ENCODE data around the gene DNAH1.

The DNAH1 gene

GRCh38 chr3:52423173-52423572 lies 107.1 kb downstream of the DNAH1 start:
- H3K4me2 ChIP-seq (ENCODE audit: low read depth, low read length) = no peak overlapping the region
- H2AFZ ChIP-seq (ENCODE audit: low read length) = no peak overlapping the region
- DNase-seq = no peak
- H3K9ac ChIP-seq (ENCODE audit: low read length) = no peak overlapping the region
- H3K9me3 ChIP-seq (replicated peaks; ENCODE audit: insufficient read depth, low read length) = no peaks in the 10 kb centered on the region
- H3K9me2 ChIP-seq (replicated peaks; ENCODE audit: insufficient read depth, low read length) = no peaks in the 10 kb centered on the region
- no peaks in the 10 kb centered on the region for H3K79me2 ChIP-seq (ENCODE audit: low read length)
- no peaks in the 10 kb centered on the region for H3K27me3 ChIP-seq (replicated peaks; ENCODE audit: insufficient read depth, low read length)
- no peak overlapping the region for H3K4me3 ChIP-seq (ENCODE audit: low read length)
- TF ChIP-seq EZH2 (optimal IDR thresholded peaks at IDR 0.05; ENCODE audit: low read depth, low read length) (no peak), EZH2phosphoT487 (IDR thresholded peaks at IDR 0.05; ENCODE audit: low read length) (no peak), CTCF (IDR thresholded peaks at IDR 0.05; ENCODE audit: low read length) (no peak)
- no peaks in the 10 kb centered on the region for H3K36me3 ChIP-seq (replicated peaks; ENCODE audit: insufficient read depth, low read length)
- no peaks in the 10 kb centered on the region for H3K4me1 ChIP-seq (ENCODE audit: low read length)
- no peak overlapping the region for H3K27ac ChIP-seq (ENCODE audit: low read length)
- no peaks in the 10 kb centered on the region for H3F3A ChIP-seq (ENCODE audit: insufficient read depth, low read length)
- no peaks in the 10 kb centered on the region for H4K20me1 ChIP-seq (ENCODE audit: insufficient read depth, low read length)

- Histone ChIP-seq H3K9ac (ENCODE audit: low read length) (no peak overlapping the region), H3K27me3 (replicated peaks; ENCODE audit: insufficient read depth, low read length) (no peaks in the 10 kb centered on the region), H3K79me2 (ENCODE audit: low read length) (no peaks in the 10 kb centered on the region), H2AFZ (ENCODE audit: low read length) (no peak overlapping the region), H3K4me2 (ENCODE audit: low read depth, low read length) (no peak overlapping the region), H3K9me2 (replicated peaks; ENCODE audit: insufficient read depth, low read length) (no peaks in the 10 kb centered on the region), H4K20me1 (ENCODE audit: insufficient read depth, low read length) (no peaks in the 10 kb centered on the region), H3K4me3 (ENCODE audit: low read length) (no peak overlapping the region), H3F3A (ENCODE audit: insufficient read depth, low read length) (no peaks in the 10 kb centered on the region), H3K27ac (ENCODE audit: low read length) (no peak overlapping the region), H3K4me1 (ENCODE audit: low read length) (no peaks in the 10 kb centered on the region), H3K9me3 (replicated peaks; ENCODE audit: insufficient read depth, low read length) (no peaks in the 10 kb centered on the region), H3K36me3 (replicated peaks; ENCODE audit: insufficient read depth, low read length) (no peaks in the 10 kb centered on the region)
- DNase-seq = peak; percentile 46
- TF ChIP-seq EZH2phosphoT487 (IDR thresholded peaks at IDR 0.05; ENCODE audit: low read length) = no peak
- peak; percentile 81 for TF ChIP-seq CTCF (IDR thresholded peaks at IDR 0.05; ENCODE audit: low read length)
Measured at GRCh38 chr3:52428151-52429005, 112.3 kb downstream of the DNAH1 start.

GRCh38 chr3:52429031-52429430 lies 112.9 kb downstream of the DNAH1 start:
- H3K9me2 ChIP-seq (replicated peaks; ENCODE audit: insufficient read depth, low read length) = no peaks in the 10 kb centered on the region
- H3K27ac ChIP-seq (ENCODE audit: low read length) = no peak overlapping the region
- no peaks in the 10 kb centered on the region for H3F3A ChIP-seq (ENCODE audit: insufficient read depth, low read length)
- H3K4me3 ChIP-seq (ENCODE audit: low read length) = no peak overlapping the region
- H4K20me1 ChIP-seq (ENCODE audit: insufficient read depth, low read length) = no peaks in the 10 kb centered on the region
- no peak overlapping the region for H2AFZ ChIP-seq (ENCODE audit: low read length)
- no peaks in the 10 kb centered on the region for H3K9me3 ChIP-seq (replicated peaks; ENCODE audit: insufficient read depth, low read length)
- H3K9ac ChIP-seq (ENCODE audit: low read length) = no peak overlapping the region
- H3K4me2 ChIP-seq (ENCODE audit: low read depth, low read length) = no peak overlapping the region
- no peaks in the 10 kb centered on the region for H3K79me2 ChIP-seq (ENCODE audit: low read length)
- no peaks in the 10 kb centered on the region for H3K27me3 ChIP-seq (replicated peaks; ENCODE audit: insufficient read depth, low read length)
- H3K4me1 ChIP-seq (ENCODE audit: low read length) = no peaks in the 10 kb centered on the region
- TF ChIP-seq EZH2 (optimal IDR thresholded peaks at IDR 0.05; ENCODE audit: low read depth, low read length) = no peak
- no peak for TF ChIP-seq CTCF (IDR thresholded peaks at IDR 0.05; ENCODE audit: low read length)
- no peak for TF ChIP-seq EZH2phosphoT487 (IDR thresholded peaks at IDR 0.05; ENCODE audit: low read length)
- H3K36me3 ChIP-seq (replicated peaks; ENCODE audit: insufficient read depth, low read length) = no peaks in the 10 kb centered on the region
- DNase-seq = no peak
